Vagina (tissue), 2 donors: ENCODE measurements around the gene BICD2.

ENCODE experiments used
- POLR2A ChIP-seq, 2 donors: fragments of 450-650 bp; IDR thresholded peaks; one replicate each; pipeline ENCODE4 v1.6.1; 2017; ENCODE audit warnings: antibody characterized with exemption in 2 of 2, mild to moderate bottlenecking in 2 of 2, moderate library complexity in 2 of 2
- POLR2AphosphoS5 ChIP-seq, 2 donors: sonication (generic); formaldehyde crosslinking; IDR thresholded peaks; one replicate each; pipeline ENCODE4 v1.9.0; 2017; ENCODE audit warnings: antibody characterized with exemption in 2 of 2, mild to moderate bottlenecking in 2 of 2, low read depth in 1 of 2; ENCODE audit not compliant: insufficient read depth in 1 of 2
- TF ChIP-seq, protein P1 (sequence below), 3 experiments: fragments of 450-650 bp in 2 of 3; fragments of 200-600 bp in 1 of 3; sonication (generic) in 1 of 3; IDR thresholded peaks; one replicate each; pipeline ENCODE4 v1.5.1; 2017 to 2019; ENCODE audit warnings: antibody characterized with exemption in 3 of 3, mild to moderate bottlenecking in 2 of 3, moderate library complexity in 2 of 3

DNA sequence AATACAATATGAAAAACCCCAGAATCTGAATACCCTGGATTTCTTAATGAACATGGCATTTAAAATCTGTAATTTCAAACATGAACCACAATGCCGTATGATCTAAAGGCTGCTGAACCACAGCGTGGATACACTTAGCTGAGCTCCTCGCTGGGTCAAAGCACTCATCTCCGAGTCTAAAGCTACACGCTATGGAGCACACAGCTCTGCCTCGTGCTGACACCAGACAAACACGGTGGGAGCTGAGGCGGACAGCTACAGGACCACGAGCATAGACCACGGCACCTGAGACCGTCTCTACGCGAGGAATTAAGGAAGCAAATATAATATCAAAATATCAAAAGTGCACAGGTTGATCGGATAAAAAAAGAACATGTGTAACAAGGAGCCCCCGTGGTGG is 51.9 kb downstream of the BICD2 start:
- TF ChIP-seq POLR2A (IDR thresholded peaks at IDR 0.05): no peak
- TF ChIP-seq, protein P1, sequence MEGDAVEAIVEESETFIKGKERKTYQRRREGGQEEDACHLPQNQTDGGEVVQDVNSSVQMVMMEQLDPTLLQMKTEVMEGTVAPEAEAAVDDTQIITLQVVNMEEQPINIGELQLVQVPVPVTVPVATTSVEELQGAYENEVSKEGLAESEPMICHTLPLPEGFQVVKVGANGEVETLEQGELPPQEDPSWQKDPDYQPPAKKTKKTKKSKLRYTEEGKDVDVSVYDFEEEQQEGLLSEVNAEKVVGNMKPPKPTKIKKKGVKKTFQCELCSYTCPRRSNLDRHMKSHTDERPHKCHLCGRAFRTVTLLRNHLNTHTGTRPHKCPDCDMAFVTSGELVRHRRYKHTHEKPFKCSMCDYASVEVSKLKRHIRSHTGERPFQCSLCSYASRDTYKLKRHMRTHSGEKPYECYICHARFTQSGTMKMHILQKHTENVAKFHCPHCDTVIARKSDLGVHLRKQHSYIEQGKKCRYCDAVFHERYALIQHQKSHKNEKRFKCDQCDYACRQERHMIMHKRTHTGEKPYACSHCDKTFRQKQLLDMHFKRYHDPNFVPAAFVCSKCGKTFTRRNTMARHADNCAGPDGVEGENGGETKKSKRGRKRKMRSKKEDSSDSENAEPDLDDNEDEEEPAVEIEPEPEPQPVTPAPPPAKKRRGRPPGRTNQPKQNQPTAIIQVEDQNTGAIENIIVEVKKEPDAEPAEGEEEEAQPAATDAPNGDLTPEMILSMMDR (IDR thresholded peaks at IDR 0.05): no peak
- no peak for TF ChIP-seq POLR2AphosphoS5 (IDR thresholded peaks at IDR 0.05; ENCODE audit: insufficient read depth in 1 of 2, low read depth in 1 of 2)
